Activated T-cell treated with anti-CD3 and anti-CD28 coated beads, Interleukin-2, amount 50 U/mL, for 48 hours (primary cell): ENCODE results near the gene HOXA10.

Experiments
- DNase-seq, 2 experiments: peaks; one replicate each; pipeline ENCODE4 v3.0.0-alpha.2; 2020

The HOXA10 gene

GRCh38 chr7:27165089-27165995 lies 8.8 kb downstream of the HOXA10 start, which contains the start of gene HOXA9:
Gene HOXA9, minus strand, starts transcription at chr7:27165537. Its CDS starts 80 bp downstream, at chr7:27165457.
- peak; percentile 32 to 43 for DNase-seq

- DNase-seq = peak; percentile 45 to 48
Observed at GRCh38 chr7:27164367-27165088, 9.6 kb downstream of the HOXA10 start.

- DNase-seq = no peak
Observed at GRCh38 chr7:27164045-27164366, 10.1 kb downstream of the HOXA10 start.

GRCh38 chr7:27163288-27164044 lies 10.7 kb downstream of the HOXA10 start:
- DNase-seq = peak in 1 of 2 experiments; percentile 24

GRCh38 chr7:27162561-27163287 lies 11.4 kb downstream of the HOXA10 start:
- no peak for DNase-seq

- peak in 1 of 2 experiments; percentile 14 for DNase-seq
Observed at GRCh38 chr7:27161721-27162560, 12.2 kb downstream of the HOXA10 start.

- no peak for DNase-seq
Observed at GRCh38 chr7:27161214-27161720, 12.9 kb downstream of the HOXA10 start.

GRCh38 chr7:27160546-27161213 lies 13.4 kb downstream of the HOXA10 start:
- DNase-seq = peak; percentile 87 to 89

- DNase-seq = peak; percentile 45 to 46
Observed at GRCh38 chr7:27160145-27160545, 14.0 kb downstream of the HOXA10 start.

- peak; percentile 23 to 25 for DNase-seq
Observed at GRCh38 chr7:27159266-27160144, 14.6 kb downstream of the HOXA10 start.

- peak; percentile 26 to 28 for DNase-seq
Observed at GRCh38 chr7:27158436-27159265, 15.5 kb downstream of the HOXA10 start.

- peak in 1 of 2 experiments; percentile 28 for DNase-seq
Observed at GRCh38 chr7:27157702-27158431, 16.3 kb downstream of the HOXA10 start.

- DNase-seq = peak; percentile 32 to 33
Observed at GRCh38 chr7:27156916-27157701, 17.0 kb downstream of the HOXA10 start.

GRCh38 chr7:27156508-27156898 lies 17.6 kb downstream of the HOXA10 start, which contains the start of gene HOXA7:
Gene HOXA7, minus strand, starts transcription at chr7:27156675. Its CDS starts 130 bp downstream, at chr7:27156545.
- peak; percentile 40 to 41 for DNase-seq

- DNase-seq = peak; percentile 45 to 54
Observed at GRCh38 chr7:27155816-27156507, 18.2 kb downstream of the HOXA10 start.
